ENCODE results near the gene TRIM62. TPM values are rescaled to one million over a fixed set of nuclear protein-coding genes. Genes with fewer than 3 reads are reported as not detected.
"Not testable (repeated sequence)": the region's sequence is repeated elsewhere in the genome, so short reads cannot be mapped to it uniquely, and the experiment has no call there.

TRIM62 gene
- total and polyA plus RNA-seq, 2 experiments from 2014 or later = 2.9 to 18.9 TPM

DNA sequence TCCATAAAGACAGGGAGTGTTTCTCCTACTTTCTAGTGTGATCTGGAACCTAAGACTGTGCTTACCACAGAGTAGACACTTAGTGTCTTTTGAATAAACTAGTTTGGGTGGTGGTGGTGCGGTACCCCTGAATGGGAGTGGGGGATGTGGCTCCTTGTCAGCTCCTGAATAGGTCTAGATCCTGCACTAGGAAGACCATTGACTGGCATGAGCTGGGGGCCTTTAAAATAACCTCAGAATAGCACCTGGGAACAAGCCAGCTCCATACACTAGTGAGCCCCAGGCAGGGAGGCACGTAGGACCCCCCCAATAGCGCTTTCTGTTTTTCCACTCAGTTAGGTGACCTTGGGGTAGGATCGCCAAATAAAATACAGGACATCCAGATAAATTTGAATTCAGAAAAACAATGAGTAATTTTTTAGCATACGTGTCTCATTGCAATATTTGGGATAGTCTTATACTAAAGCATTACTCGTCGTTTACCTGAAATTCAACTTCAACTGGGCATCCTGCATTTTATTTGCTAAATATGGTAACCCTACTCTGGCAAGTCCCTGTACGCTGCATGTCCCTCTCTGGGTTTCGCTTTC is 55.3 kb downstream of the TRIM62 start:
- TF ChIP-seq, protein P1, sequence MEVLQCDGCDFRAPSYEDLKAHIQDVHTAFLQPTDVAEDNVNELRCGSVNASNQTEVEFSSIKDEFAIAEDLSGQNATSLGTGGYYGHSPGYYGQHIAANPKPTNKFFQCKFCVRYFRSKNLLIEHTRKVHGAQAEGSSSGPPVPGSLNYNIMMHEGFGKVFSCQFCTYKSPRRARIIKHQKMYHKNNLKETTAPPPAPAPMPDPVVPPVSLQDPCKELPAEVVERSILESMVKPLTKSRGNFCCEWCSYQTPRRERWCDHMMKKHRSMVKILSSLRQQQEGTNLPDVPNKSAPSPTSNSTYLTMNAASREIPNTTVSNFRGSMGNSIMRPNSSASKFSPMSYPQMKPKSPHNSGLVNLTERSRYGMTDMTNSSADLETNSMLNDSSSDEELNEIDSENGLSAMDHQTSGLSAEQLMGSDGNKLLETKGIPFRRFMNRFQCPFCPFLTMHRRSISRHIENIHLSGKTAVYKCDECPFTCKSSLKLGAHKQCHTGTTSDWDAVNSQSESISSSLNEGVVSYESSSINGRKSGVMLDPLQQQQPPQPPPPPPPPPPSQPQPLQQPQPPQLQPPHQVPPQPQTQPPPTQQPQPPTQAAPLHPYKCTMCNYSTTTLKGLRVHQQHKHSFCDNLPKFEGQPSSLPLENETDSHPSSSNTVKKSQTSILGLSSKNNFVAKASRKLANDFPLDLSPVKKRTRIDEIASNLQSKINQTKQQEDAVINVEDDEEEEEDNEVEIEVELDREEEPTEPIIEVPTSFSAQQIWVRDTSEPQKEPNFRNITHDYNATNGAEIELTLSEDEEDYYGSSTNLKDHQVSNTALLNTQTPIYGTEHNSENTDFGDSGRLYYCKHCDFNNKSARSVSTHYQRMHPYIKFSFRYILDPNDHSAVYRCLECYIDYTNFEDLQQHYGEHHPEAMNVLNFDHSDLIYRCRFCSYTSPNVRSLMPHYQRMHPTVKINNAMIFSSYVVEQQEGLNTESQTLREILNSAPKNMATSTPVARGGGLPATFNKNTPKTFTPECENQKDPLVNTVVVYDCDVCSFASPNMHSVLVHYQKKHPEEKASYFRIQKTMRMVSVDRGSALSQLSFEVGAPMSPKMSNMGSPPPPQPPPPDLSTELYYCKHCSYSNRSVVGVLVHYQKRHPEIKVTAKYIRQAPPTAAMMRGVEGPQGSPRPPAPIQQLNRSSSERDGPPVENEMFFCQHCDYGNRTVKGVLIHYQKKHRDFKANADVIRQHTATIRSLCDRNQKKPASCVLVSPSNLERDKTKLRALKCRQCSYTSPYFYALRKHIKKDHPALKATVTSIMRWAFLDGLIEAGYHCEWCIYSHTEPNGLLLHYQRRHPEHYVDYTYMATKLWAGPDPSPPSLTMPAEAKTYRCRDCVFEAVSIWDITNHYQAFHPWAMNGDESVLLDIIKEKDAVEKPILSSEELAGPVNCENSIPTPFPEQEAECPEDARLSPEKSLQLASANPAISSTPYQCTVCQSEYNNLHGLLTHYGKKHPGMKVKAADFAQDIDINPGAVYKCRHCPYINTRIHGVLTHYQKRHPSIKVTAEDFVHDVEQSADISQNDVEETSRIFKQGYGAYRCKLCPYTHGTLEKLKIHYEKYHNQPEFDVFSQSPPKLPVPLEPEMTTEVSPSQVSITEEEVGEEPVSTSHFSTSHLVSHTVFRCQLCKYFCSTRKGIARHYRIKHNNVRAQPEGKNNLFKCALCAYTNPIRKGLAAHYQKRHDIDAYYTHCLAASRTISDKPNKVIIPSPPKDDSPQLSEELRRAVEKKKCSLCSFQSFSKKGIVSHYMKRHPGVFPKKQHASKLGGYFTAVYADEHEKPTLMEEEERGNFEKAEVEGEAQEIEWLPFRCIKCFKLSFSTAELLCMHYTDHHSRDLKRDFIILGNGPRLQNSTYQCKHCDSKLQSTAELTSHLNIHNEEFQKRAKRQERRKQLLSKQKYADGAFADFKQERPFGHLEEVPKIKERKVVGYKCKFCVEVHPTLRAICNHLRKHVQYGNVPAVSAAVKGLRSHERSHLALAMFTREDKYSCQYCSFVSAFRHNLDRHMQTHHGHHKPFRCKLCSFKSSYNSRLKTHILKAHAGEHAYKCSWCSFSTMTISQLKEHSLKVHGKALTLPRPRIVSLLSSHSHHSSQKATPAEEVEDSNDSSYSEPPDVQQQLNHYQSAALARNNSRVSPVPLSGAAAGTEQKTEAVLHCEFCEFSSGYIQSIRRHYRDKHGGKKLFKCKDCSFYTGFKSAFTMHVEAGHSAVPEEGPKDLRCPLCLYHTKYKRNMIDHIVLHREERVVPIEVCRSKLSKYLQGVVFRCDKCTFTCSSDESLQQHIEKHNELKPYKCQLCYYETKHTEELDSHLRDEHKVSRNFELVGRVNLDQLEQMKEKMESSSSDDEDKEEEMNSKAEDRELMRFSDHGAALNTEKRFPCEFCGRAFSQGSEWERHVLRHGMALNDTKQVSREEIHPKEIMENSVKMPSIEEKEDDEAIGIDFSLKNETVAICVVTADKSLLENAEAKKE (CRISPR knock-in tag; IDR thresholded peaks at IDR 0.05) = no peak
- TF ChIP-seq ZNF331 (CRISPR knock-in tag; IDR thresholded peaks at IDR 0.05; ENCODE audit: low read depth) (no peak), EZH2phosphoT487 (IDR thresholded peaks at IDR 0.05; ENCODE audit: unreplicated experiment) (no peak), CTCF (conservative IDR thresholded peaks at IDR 0.05; ENCODE audit: low read depth in 2 of 2) (no peak), NANOG (IDR thresholded peaks at IDR 0.05; ENCODE audit: borderline replicate concordance) (no peak), CREB1 (CRISPR knock-in tag; IDR thresholded peaks at IDR 0.05; ENCODE audit: low read depth) (no peak), ZNF114 (CRISPR knock-in tag; IDR thresholded peaks at IDR 0.05) (no peak), STAT1 (IDR thresholded peaks at IDR 0.05; ENCODE audit: unreplicated experiment) (no peak)
- TF ChIP-seq, protein P2, sequence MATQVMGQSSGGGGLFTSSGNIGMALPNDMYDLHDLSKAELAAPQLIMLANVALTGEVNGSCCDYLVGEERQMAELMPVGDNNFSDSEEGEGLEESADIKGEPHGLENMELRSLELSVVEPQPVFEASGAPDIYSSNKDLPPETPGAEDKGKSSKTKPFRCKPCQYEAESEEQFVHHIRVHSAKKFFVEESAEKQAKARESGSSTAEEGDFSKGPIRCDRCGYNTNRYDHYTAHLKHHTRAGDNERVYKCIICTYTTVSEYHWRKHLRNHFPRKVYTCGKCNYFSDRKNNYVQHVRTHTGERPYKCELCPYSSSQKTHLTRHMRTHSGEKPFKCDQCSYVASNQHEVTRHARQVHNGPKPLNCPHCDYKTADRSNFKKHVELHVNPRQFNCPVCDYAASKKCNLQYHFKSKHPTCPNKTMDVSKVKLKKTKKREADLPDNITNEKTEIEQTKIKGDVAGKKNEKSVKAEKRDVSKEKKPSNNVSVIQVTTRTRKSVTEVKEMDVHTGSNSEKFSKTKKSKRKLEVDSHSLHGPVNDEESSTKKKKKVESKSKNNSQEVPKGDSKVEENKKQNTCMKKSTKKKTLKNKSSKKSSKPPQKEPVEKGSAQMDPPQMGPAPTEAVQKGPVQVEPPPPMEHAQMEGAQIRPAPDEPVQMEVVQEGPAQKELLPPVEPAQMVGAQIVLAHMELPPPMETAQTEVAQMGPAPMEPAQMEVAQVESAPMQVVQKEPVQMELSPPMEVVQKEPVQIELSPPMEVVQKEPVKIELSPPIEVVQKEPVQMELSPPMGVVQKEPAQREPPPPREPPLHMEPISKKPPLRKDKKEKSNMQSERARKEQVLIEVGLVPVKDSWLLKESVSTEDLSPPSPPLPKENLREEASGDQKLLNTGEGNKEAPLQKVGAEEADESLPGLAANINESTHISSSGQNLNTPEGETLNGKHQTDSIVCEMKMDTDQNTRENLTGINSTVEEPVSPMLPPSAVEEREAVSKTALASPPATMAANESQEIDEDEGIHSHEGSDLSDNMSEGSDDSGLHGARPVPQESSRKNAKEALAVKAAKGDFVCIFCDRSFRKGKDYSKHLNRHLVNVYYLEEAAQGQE (IDR thresholded peaks at IDR 0.05; ENCODE audit: unreplicated experiment) = no peak
- Mint-ChIP-seq H3K36me3 (ENCODE audit: low read depth) (peaks cover 8% of the 10 kb centered on the region), H3K9me3 (no peaks in the 10 kb centered on the region; the same call in 2 of the 3 replicates), H3K4me3 (peak overlapping the region; percentile 92), H3K27me3 (ENCODE audit: insufficient read depth, low read depth, poor library complexity) (peaks cover 16% of the 10 kb centered on the region), H3K4me1 (peaks cover 14% of the 10 kb centered on the region), H3K27ac (peak overlapping the region; percentile 92)
- Histone ChIP-seq H3K27me3 (ENCODE audit: insufficient read depth) (peaks cover 15% of the 10 kb centered on the region; the same call in 1 of the 2 replicates), H3K79me2 (replicated peaks; ENCODE audit: insufficient read depth) (no peaks in the 10 kb centered on the region), H2AFZ (peak overlapping the region; percentile 86), H3K4me2 (peak overlapping the region; percentile 64), H4K20me1 (replicated peaks; ENCODE audit: insufficient read depth) (no peaks in the 10 kb centered on the region), H3K4me1 (ENCODE audit: insufficient read depth) (peaks cover 23% of the 10 kb centered on the region), H3K27ac (ENCODE audit: low read depth) (no peak overlapping the region), H3K9me2 (ENCODE audit: insufficient read depth) (peaks cover 3% of the 10 kb centered on the region; the same call in 1 of the 2 replicates), H3K36me3 (ENCODE audit: insufficient read depth) (no peaks in the 10 kb centered on the region), H3F3A (replicated peaks; ENCODE audit: low read depth) (no peaks in the 10 kb centered on the region; the same call in 1 of the 2 replicates), H3K4me3 (peak overlapping the region; percentile 53)
- no peak for ATAC-seq
- DNase-seq (ENCODE audit: low spot score) = no peak

DNA sequence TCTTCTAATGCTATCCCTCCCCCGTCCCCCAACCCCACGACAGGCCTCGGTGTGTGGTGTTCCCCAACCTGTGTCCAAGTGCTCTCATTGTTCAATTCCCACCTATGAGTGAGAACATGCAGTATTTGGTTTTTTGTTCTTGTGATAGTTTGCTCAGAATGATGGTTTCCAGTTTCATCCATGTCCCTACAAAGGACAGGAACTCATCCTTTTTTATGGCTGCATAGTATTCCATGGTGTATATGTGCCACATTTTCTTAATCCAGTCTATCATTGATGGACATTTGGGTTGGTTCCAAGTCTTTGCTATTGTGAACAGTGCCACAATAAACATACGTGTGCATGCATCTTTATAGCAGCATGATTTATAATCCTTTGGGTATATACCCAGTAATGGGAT is 57.2 kb downstream of the TRIM62 start:
- H3K36me3 ChIP-seq (ENCODE audit: insufficient read depth); H3K27ac ChIP-seq (ENCODE audit: low read depth); H2AFZ ChIP-seq; H4K20me1 ChIP-seq (replicated peaks; ENCODE audit: insufficient read depth); H3K36me3 Mint-ChIP-seq (ENCODE audit: low read depth); H3K27ac Mint-ChIP-seq; H3K4me3 ChIP-seq; H3K4me2 ChIP-seq; H3K9me3 Mint-ChIP-seq; H3K4me3 Mint-ChIP-seq; H3F3A ChIP-seq (replicated peaks; ENCODE audit: low read depth); ATAC-seq; DNase-seq (ENCODE audit: low spot score); H3K9me2 ChIP-seq (ENCODE audit: insufficient read depth); H3K79me2 ChIP-seq (replicated peaks; ENCODE audit: insufficient read depth): not testable (repeated sequence)
- H3K4me1 ChIP-seq (ENCODE audit: insufficient read depth) = peaks cover 23% of the 10 kb centered on the region
- Mint-ChIP-seq H3K4me1 (peaks cover 17% of the 10 kb centered on the region), H3K27me3 (ENCODE audit: insufficient read depth, low read depth, poor library complexity) (peaks cover 17% of the 10 kb centered on the region)
- peaks cover 15% of the 10 kb centered on the region; the same call in 1 of the 2 replicates for H3K27me3 ChIP-seq (ENCODE audit: insufficient read depth)

Measured in GM23338 (cell line).